Adrenal gland (tissue), 5 donors: ENCODE measurements around the gene PAQR7.

Experiments
- POLR2A ChIP-seq, 2 donors: fragments of 450-650 bp; IDR thresholded peaks; one replicate each; pipeline ENCODE4 v1.6.1; 2017; ENCODE audit warnings: antibody characterized with exemption in 2 of 2, mild to moderate bottlenecking in 2 of 2, moderate library complexity in 1 of 2
- TF ChIP-seq, protein P1 (sequence below), 6 experiments: fragments of 450-650 bp in 4 of 6; fragments of 200-600 bp in 2 of 6; sonication (generic) in 1 of 6; IDR thresholded peaks; 1 replicate in 5 of 6; 2 replicates in 1 of 6; pipeline versions ENCODE4 v1.5.1 to v1.8.0; 2016 to 2021; ENCODE audit warnings: antibody characterized with exemption in 6 of 6, mild to moderate bottlenecking in 2 of 6, moderate library complexity in 1 of 6
- donor health status: DM: no; HTN: no; CAD: no.

DNA sequence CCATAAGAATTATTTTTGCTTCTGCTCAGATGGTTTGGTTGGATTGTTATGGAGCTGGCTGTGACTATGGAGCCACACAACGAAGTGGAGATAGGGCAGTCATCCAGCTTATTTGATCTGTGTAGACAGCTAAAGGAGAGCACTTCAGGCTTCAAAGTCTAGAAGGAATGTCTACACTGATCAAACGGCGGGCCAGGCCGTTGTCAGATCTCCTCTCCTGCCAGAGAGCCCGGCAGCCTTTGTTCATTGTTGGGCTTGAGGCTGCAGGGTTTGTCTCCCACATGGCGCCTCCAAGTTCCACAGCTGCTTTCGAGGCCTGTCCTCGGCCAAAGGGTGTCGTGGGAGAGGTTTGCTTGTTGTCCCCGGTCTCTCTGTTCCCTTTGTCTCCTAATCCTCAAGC, 33.5 kb upstream of the PAQR7 start:
- no peak for TF ChIP-seq POLR2A (IDR thresholded peaks at IDR 0.05)
- TF ChIP-seq, protein P1, sequence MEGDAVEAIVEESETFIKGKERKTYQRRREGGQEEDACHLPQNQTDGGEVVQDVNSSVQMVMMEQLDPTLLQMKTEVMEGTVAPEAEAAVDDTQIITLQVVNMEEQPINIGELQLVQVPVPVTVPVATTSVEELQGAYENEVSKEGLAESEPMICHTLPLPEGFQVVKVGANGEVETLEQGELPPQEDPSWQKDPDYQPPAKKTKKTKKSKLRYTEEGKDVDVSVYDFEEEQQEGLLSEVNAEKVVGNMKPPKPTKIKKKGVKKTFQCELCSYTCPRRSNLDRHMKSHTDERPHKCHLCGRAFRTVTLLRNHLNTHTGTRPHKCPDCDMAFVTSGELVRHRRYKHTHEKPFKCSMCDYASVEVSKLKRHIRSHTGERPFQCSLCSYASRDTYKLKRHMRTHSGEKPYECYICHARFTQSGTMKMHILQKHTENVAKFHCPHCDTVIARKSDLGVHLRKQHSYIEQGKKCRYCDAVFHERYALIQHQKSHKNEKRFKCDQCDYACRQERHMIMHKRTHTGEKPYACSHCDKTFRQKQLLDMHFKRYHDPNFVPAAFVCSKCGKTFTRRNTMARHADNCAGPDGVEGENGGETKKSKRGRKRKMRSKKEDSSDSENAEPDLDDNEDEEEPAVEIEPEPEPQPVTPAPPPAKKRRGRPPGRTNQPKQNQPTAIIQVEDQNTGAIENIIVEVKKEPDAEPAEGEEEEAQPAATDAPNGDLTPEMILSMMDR (IDR thresholded peaks at IDR 0.05): no peak
